GM23248 (cell line): ENCODE results near the gene BHLHE40. TPM values are rescaled to one million over a fixed set of nuclear protein-coding genes. Genes with fewer than 3 reads are reported as not detected.

ENCODE experiments used
- DNase-seq: peaks from one replicate; pipeline ENCODE4 v3.0.0-alpha.2; 2015
- H2AFZ ChIP-seq: fragments of 200-600 bp; sonication (generic); 2 replicates; pipeline ENCODE4 v1.6.1; 2016; ENCODE audit warnings: antibody characterized with exemption
- H3F3A ChIP-seq: fragments of 200-600 bp; sonication (generic); 2 replicates; pipeline ENCODE4 v1.6.1; 2016; ENCODE audit warnings: mild to moderate bottlenecking, antibody characterized with exemption, mixed run types; ENCODE audit not compliant: insufficient read depth
- H3K27ac ChIP-seq: fragments of 200-600 bp; sonication (generic); 2 replicates; pipeline ENCODE4 v1.5.1; 2016; ENCODE audit warnings: mild to moderate bottlenecking
- H3K27me3 ChIP-seq: fragments of 200-600 bp; sonication (generic); replicated peaks from 2 replicates; pipeline ENCODE4 v1.6.1; 2016; ENCODE audit warnings: mild to moderate bottlenecking; ENCODE audit not compliant: insufficient read depth
- H3K36me3 ChIP-seq: fragments of 200-600 bp; sonication (generic); 2 replicates; pipeline ENCODE4 v1.6.1; 2016; ENCODE audit warnings: low read depth, mild to moderate bottlenecking
- H3K4me1 ChIP-seq: fragments of 200-600 bp; sonication (generic); 2 replicates; pipeline ENCODE4 v1.6.1; 2016; ENCODE audit warnings: mild to moderate bottlenecking; ENCODE audit not compliant: insufficient read depth
- H3K4me2 ChIP-seq: fragments of 200-600 bp; sonication (generic); one replicate; pipeline ENCODE4 v1.6.1; 2016; ENCODE audit warnings: mild to moderate bottlenecking; ENCODE audit not compliant: unreplicated experiment
- H3K4me3 ChIP-seq: fragments of 200-600 bp; sonication (generic); 2 replicates; pipeline ENCODE4 v1.5.1; 2016; ENCODE audit warnings: mild to moderate bottlenecking
- H3K79me2 ChIP-seq: fragments of 200-600 bp; sonication (generic); 2 replicates; pipeline ENCODE4 v1.6.1; 2016; ENCODE audit warnings: mild to moderate bottlenecking; ENCODE audit not compliant: insufficient read depth
- H3K9ac ChIP-seq: fragments of 200-600 bp; sonication (generic); 2 replicates; pipeline ENCODE4 v1.6.1; 2016; ENCODE audit warnings: mild to moderate bottlenecking
- H3K9me2 ChIP-seq: fragments of 200-600 bp; sonication (generic); 2 replicates; pipeline ENCODE4 v1.6.1; 2016; ENCODE audit warnings: mixed run types, mild to moderate bottlenecking, moderate library complexity; ENCODE audit not compliant: insufficient read depth
- H3K9me3 ChIP-seq: fragments of 200-600 bp; sonication (generic); one replicate; pipeline ENCODE4 v1.6.1; 2017; ENCODE audit warnings: low read depth
- H4K20me1 ChIP-seq: fragments of 200-600 bp; sonication (generic); 2 replicates; pipeline ENCODE4 v1.6.0; 2016; ENCODE audit not compliant: insufficient read depth
- EZH2 ChIP-seq: fragments of 200-600 bp; sonication (generic); IDR thresholded peaks from 2 replicates; pipeline ENCODE4 v1.6.1; 2018; ENCODE audit warnings: antibody characterized with exemption, mild to moderate bottlenecking; ENCODE audit not compliant: insufficient read depth, poor library complexity, severe bottlenecking
- EZH2phosphoT487 ChIP-seq: fragments of 200-600 bp; sonication (generic); IDR thresholded peaks from 2 replicates; pipeline ENCODE4 v1.6.1; 2018; ENCODE audit warnings: antibody characterized with exemption, moderate library complexity, mild to moderate bottlenecking, low read depth; ENCODE audit not compliant: insufficient read depth
- WGBS, 2 experiments: methylation state at CpG; one replicate each; pipeline ENCODE4 v1.1.6; 2015 to 2017; ENCODE audit warnings: low lambda C conversion rate in 2 of 2, low coverage in 1 of 2; ENCODE audit errors: missing lambda C conversion rate in 2 of 2; 5-methylcytosine and 5-hydroxymethylcytosine counted together
- in situ Hi-C: fragments of 300-500 bp; cut with MboI; formaldehyde crosslinking; loops from 2 replicates; pipeline ENCODE4 v1.15.0; 2020
- polyA plus RNA-seq: library from polyadenylated mRNA; unstranded; fragments of >200 nt; fragmentation: Nextera tagmentation; extraction: Ambion mirVana; gene quantifications from 2 replicates; pipeline ENCODE4 v1.2.1, GENCODE V29; 2016
- total RNA-seq: library from RNA; depleted of rRNA; stranded (reverse); fragments of >200 nt; shearing (Covaris generic); gene quantifications from 2 replicates; pipeline ENCODE4 v1.2.3, GENCODE V29; 2014

The BHLHE40 gene
- total and polyA plus RNA-seq, 2 experiments from 2014 or later = 33.9 to 42.9 TPM

DNA sequence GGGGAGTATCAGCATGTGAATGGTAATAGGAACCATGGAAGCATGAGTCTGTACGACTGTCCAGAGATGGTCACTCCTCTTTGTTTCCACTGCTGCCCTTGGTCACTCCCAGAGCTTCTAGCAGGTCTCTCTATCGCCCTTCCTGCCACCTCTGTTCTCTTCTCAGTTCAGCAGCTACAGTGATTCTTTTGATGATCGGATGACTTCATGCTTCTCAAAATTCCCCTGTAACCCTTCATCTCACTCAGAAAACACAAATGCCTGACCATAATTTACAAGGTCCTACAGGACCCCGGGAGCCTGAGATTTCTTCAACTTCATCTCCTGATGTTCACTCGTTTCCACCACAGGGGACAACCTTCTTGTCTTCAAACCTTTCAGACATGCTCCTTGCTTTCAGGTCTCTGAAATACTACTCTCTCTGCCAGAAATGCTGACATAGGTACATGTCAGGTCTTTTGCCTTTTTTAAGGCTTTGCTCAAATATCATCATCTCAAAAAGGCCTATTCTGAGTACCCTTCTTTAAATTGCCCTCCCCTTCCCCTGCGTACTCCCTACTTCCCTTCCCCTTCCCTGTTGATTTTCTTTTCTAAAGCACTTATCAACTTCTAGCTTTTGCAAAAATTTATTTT lies 42.1 kb upstream of the BHLHE40 start:
- no peaks in the 10 kb centered on the region for H3K79me2 ChIP-seq
- H4K20me1 ChIP-seq = no peaks in the 10 kb centered on the region
- H3K4me3 ChIP-seq = no peak overlapping the region
- no peak overlapping the region for H3K27ac ChIP-seq
- TF ChIP-seq EZH2phosphoT487 = no peak
- no peak for TF ChIP-seq EZH2
- H3F3A ChIP-seq = no peaks in the 10 kb centered on the region
- no peak overlapping the region for H3K9ac ChIP-seq
- 0 out of 2 replicates have a peak overlapping the region, but pooled peaks have one; percentile 5 for H2AFZ ChIP-seq
- no peak for DNase-seq
- H3K4me2 ChIP-seq = no peak overlapping the region
- H3K36me3 ChIP-seq = no peaks in the 10 kb centered on the region
- 72 to 74% methylated on average over 6 of the region's 6 CpGs for WGBS, 2 experiments
- H3K9me2 ChIP-seq = 0 out of 2 replicates have a peak, but pooled peaks cover 5% of the 10 kb centered on the region
- H3K9me3 ChIP-seq = no peaks in the 10 kb centered on the region
- H3K27me3 ChIP-seq = no peaks in the 10 kb centered on the region
- in situ Hi-C loops = no loop called here
- no peaks in the 10 kb centered on the region for H3K4me1 ChIP-seq

- Histone ChIP-seq H3K79me2 (no peaks in the 10 kb centered on the region), H3K9me3 (no peaks in the 10 kb centered on the region), H3K27me3 (no peaks in the 10 kb centered on the region), H3F3A (no peaks in the 10 kb centered on the region), H4K20me1 (no peaks in the 10 kb centered on the region), H3K9ac (no peak overlapping the region), H3K27ac (no peak overlapping the region), H3K9me2 (0 out of 2 replicates have a peak, but pooled peaks cover 5% of the 10 kb centered on the region), H3K4me3 (no peak overlapping the region), H3K4me2 (no peak overlapping the region), H2AFZ (no peak overlapping the region), H3K4me1 (no peaks in the 10 kb centered on the region), H3K36me3 (no peaks in the 10 kb centered on the region)
- no peak for TF ChIP-seq EZH2
- TF ChIP-seq EZH2phosphoT487 = no peak
- DNase-seq = no peak
- 79 to 82% methylated on average over 3 of the region's 3 CpGs for WGBS, 2 experiments
- in situ Hi-C loops = no loop called here
Observed at GRCh38 chr3:4938281-4938982, 40.8 kb upstream of the BHLHE40 start.

DNA sequence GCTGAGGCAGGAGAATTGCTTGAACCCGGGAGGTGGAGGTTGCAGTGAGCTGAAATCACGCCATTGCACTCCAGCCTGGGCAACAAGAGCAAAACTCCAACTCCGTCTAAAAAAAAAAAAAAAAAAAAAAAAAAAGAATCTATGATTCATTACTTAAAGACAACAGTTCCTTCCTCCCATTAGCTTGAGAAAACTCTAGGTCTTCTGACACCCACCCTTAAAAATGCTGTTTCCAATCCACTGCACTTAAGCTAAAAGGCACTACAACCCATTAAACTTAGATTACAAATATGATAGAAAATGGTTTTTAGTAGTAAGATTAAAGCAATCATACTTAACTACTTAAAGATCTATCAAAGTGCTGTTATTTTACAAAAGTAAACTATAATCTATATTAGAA lies 40.0 kb upstream of the BHLHE40 start:
- Histone ChIP-seq H3F3A (no peaks in the 10 kb centered on the region), H3K9ac (no peak overlapping the region), H3K36me3 (no peaks in the 10 kb centered on the region), H3K9me2 (no peaks in the 10 kb centered on the region), H3K4me3 (no peak overlapping the region), H4K20me1 (no peaks in the 10 kb centered on the region), H3K79me2 (no peaks in the 10 kb centered on the region), H3K27me3 (no peaks in the 10 kb centered on the region), H3K4me1 (no peaks in the 10 kb centered on the region), H3K9me3 (no peaks in the 10 kb centered on the region), H3K27ac (no peak overlapping the region), H3K4me2 (no peak overlapping the region), H2AFZ (no peak overlapping the region)
- WGBS, 2 experiments = 69 to 76% methylated on average over 3 of the region's 3 CpGs
- in situ Hi-C loops = no loop called here
- TF ChIP-seq EZH2phosphoT487 = no peak
- TF ChIP-seq EZH2 = no peak
- DNase-seq = peak; percentile 26

GRCh38 chr3:4940985-4941384 lies 38.3 kb upstream of the BHLHE40 start:
- WGBS, 2 experiments = 87 to 89% methylated on average over 4 of the region's 4 CpGs
- DNase-seq = no peak
- H3K27me3 ChIP-seq = no peaks in the 10 kb centered on the region
- no peaks in the 10 kb centered on the region for H3F3A ChIP-seq
- H3K4me1 ChIP-seq = no peaks in the 10 kb centered on the region
- no peak overlapping the region for H3K9ac ChIP-seq
- no peak overlapping the region for H3K4me3 ChIP-seq
- H3K27ac ChIP-seq = no peak overlapping the region
- no peaks in the 10 kb centered on the region for H3K36me3 ChIP-seq
- H3K9me3 ChIP-seq = no peaks in the 10 kb centered on the region
- H2AFZ ChIP-seq = no peak overlapping the region
- H3K79me2 ChIP-seq = no peaks in the 10 kb centered on the region
- TF ChIP-seq EZH2 = no peak
- no peak for TF ChIP-seq EZH2phosphoT487
- H3K9me2 ChIP-seq = no peaks in the 10 kb centered on the region
- no peaks in the 10 kb centered on the region for H4K20me1 ChIP-seq
- in situ Hi-C loops = no loop called here
- no peak overlapping the region for H3K4me2 ChIP-seq
